HG02840 (cell line): ENCODE data around the gene ZNF618.

Experiments
- ATAC-seq: cut with Tn5 transposase; IDR thresholded peaks from one replicate; pipeline ENCODE4 v1.9.1; 2021; ENCODE audit warnings: mild to moderate bottlenecking, moderate library complexity, moderate number of reproducible peaks; ENCODE audit not compliant: unreplicated experiment, low FRiP score

ZNF618 gene

DNA sequence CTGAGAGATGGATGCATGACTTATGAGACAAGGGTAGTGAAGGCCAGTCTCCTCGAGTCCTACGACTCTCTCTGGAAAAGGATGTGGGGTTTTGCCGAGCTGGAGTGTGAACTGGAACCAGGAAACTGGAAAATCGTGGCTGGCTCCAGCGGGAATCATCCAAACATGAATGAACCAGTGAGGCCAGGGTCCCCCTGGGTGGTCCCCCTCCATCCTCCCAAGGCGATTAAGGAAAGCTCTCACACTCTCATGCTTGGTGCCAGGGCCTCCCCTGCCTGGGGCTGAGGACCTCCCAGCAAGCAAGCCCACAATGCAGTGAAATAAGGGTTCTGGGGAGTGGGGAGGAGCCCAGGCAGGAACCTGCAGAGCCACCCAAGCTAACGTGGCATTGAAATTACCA lies 211.6 kb downstream of the ZNF618 start:
- ATAC-seq = no peak

DNA sequence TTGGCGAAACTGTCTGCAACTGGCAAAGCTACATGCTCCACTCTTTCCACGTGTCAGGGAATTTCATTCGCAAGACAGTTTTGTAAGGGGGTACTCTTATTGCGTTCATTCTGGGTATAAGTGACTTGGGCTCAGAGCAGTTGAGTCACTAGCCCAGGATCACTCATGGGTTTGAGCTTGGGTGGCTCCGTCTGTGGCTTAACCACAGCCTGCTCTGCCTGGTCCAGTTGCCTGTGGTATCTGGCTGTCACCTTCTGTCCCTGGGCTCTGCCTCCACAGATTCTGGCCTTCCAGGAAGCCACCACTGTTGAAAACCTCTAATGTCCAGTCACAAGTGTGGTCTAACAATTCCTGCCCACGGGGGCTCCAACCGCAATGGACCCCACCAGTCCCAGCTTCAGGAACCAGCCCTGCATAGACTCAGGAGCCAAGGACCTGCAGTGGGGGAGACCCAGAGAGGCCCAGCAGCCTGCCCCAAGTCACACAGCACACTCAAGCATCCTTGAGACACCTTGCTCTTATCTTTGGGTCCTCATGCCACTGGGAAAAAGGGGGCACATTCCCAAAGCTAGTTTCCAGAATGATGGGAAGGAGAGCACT lies 212.6 kb downstream of the ZNF618 start:
- no peak for ATAC-seq

DNA sequence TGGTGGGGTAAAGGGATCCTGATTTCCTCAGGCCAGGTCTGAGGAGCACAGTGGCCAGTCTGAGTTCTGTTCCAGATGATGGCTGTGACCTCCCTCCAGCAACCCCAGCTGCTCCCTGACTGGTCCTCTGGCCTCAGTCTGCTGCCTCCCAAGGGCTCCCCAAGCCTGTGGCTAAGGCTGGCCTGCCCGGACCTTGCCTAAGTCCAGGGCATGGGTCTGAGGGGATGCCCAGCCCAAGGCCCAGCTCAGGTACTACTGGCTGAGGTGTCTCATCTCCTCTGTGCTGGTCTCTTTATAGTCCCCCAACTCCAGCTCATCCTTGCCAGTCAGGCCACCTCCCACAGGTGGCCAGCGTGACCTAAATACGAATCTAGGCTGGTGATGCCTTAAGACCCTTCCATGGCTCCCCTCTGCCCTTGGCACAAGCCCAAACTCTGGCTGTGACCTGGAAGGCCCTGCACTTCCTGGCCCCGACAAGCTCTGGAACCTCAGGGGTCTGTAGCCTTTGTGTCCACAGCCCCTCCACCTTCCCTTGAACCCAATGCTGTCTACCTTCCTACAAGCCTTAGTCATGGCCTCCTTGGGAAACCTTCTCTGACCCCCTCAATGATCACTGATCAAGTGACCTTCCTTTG lies 213.2 kb downstream of the ZNF618 start:
- no peak for ATAC-seq

DNA sequence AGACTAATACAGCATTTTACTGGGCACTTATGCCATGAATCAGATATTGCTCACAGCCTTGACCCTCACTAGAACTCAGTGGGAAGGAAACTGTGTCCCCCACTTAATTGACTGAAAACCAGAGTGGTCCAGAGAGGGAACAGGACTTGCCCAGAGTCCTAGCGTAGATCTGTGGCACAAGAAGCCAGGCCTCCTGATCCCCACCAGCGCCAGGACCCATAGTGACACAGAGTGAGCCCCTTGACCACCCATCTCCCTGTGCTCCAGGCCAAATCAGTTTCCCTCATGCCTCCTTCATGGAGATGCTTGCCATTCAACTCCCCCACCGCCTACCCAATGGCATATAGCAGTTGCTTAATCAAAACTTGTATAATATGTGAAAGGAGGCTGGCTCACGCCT lies 214.7 kb downstream of the ZNF618 start:
- no peak for ATAC-seq

DNA sequence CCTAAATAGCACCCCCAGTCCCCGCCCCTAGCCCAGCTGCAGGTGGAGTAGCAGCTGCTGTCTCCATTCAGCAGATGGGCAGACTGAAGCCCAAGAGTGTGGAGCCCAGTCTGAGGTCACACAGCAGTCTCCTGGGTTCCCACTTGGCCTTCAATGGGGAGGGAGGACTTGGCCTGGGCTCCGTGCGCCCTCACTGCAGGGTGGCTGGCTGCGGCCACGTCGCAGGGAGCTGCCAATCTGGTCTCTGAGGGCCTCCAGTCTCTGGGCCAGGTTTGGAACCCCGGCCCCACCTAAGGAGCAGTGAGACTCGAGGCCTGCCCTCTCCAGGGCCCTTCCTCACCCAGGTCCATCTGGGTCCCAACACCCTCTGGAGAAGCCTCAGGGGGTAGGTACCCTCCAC lies 215.6 kb downstream of the ZNF618 start:
- no peak for ATAC-seq

- no peak for ATAC-seq
Observed at GRCh38 chr9:114092336-114092735, 216.2 kb downstream of the ZNF618 start.

GRCh38 chr9:114093031-114093471 lies 216.9 kb downstream of the ZNF618 start:
- ATAC-seq = no peak

GRCh38 chr9:114093761-114094505 lies 217.8 kb downstream of the ZNF618 start:
- ATAC-seq = no peak

- ATAC-seq = no peak
Observed at GRCh38 chr9:114094971-114095370, 218.9 kb downstream of the ZNF618 start.

DNA sequence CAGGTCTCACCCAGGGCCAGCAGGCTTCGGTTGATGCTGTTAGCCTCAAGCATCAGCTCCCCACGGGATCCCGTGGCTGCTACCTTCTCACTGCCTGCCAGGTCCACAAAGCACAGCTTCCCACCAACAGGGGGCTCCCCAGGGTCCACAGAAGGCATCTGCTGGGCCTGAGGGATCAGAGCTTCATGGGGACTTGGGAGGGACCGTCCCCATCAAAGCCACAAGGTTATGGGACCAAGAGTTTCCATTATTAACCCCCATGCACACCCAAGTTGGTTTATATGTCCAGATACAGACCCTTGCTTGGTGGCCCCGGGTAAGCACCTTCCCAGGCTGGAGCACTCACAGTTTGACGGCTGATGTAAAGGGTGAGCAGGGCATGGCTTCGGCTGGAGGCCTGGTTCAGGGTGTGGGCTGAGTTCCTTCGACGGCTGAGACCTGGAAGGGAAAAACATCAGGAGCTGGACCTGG lies 220.0 kb downstream of the ZNF618 start:
- no peak for ATAC-seq

- ATAC-seq = no peak
Observed at GRCh38 chr9:114096866-114097612, 220.9 kb downstream of the ZNF618 start.

- no peak for ATAC-seq
Observed at GRCh38 chr9:114097613-114098020, 221.5 kb downstream of the ZNF618 start.

DNA sequence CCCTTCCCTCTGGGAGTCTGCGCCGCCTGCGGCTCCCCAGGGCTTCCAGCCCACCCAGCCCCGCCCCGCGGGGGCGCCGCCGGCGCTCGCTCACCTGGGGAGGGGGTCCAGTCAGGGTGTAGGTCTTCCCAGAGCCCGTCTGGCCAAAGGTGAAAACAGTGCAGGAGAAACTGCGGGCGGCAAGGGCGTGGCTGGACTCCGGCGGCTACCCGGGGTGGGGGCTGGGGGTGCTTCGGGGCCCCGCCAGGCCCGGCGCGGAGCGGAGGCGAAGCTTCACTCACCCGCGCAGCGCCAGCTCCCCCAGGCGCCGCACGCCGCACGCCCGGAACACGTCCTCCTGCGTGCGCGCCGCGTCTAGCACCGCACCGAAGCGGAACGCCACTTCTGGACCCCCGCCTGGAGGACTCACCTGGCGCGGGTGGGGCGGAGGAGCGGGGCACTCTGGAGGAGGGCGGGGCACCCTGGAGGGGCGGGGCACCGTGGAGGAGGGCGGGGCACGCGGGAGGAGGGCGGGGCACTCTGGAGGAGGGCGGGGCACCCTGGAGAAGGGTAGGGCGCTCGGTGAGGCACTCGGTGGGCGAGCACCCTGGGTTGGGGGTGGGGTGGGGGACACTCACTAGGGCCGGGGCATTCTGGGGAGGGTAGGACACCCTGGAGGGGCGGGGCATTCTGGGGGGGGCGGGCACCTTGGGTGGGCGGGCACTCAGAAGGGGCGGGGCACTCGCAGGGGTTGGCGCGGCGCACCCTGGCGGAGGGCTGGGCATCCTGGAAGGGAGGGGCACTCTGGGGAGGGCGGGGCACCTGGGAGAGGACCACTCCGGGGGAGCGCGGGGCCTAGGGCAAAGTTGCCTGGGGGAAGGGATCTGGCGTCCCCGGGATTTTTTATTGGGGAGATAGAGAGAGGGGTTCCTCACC lies 222.2 kb downstream of the ZNF618 start:
- no peak for ATAC-seq

GRCh38 chr9:114098936-114099668 lies 223.0 kb downstream of the ZNF618 start, which contains the start of gene KIF12:
Gene KIF12 (minus strand): TSS chr9:114099292. CDS start chr9:114099276, 16 bp downstream.
- ATAC-seq = no peak

DNA sequence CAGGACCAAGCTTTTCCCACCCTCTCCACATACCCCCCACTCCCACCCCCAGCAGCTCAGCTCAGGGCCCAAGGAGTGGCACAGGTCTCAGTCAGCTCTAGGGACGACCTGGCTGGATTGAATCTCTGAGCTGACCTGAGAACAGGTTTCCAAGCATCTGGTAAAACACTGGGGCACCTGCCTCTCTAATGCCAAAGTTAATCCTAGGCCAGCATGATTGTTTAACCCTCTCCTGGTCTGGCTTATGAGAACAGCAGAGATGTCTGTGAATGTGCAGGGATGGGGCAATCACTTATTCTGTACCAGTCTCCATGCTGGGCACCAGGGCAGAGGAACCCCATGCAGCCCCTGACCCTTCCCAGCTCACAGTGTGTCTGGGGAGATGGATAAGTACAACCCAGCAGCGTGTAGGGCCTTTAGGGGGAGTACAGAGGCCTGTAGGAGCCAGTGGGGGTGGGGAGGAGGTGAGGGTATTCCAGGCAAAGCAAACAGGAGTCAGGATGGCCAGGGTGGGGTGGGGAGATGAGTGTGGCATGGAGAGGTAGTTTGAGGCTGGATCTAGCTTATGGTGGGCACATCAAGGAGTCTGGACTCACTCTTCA lies 223.7 kb downstream of the ZNF618 start:
- ATAC-seq = no peak

- no peak for ATAC-seq
Observed at GRCh38 chr9:114100536-114100935, 224.4 kb downstream of the ZNF618 start.

- no peak for ATAC-seq
Observed at GRCh38 chr9:114102484-114102883, 226.4 kb downstream of the ZNF618 start.

DNA sequence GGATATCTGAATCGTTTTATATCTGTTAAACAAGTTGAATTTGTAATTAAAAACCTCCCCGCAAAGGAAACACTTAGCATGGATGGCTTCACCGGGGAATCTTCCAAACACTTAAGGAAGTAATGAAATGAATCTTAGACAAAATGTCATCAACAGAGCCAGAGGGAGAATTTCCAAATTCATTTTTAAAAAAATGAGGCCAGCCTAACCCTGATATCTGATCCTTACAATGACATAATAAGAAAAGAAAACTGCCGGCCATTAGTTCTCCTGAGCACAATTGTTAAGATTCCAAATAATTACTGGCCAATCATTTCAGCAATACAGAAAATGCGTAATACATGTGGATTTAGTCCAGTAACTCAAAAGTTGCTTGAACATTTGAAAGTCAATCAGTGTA lies 229.1 kb downstream of the ZNF618 start:
- no peak for ATAC-seq
